GM23338 (cell line): ENCODE data around the gene BCAS3. TPM values are rescaled to one million over a fixed set of nuclear protein-coding genes. Genes with fewer than 3 reads are reported as not detected.

Experiments
- ATAC-seq: fragments of 200-7000 bp; cut with Tn5 transposase; 3 replicates; pipeline ENCODE4 v1.9.1; 2020
- DNase-seq: peaks from one replicate; pipeline ENCODE4 v3.0.0-alpha.2; 2015; ENCODE audit warnings: low spot score
- H2AFZ ChIP-seq: fragments of 200-600 bp; sonication (generic); 2 replicates; pipeline ENCODE4 v1.8.0; 2016; ENCODE audit warnings: antibody characterized with exemption, mild to moderate bottlenecking, moderate library complexity
- H3F3A ChIP-seq: fragments of 200-600 bp; sonication (generic); replicated peaks from 2 replicates; pipeline ENCODE4 v1.8.0; 2017; ENCODE audit warnings: antibody characterized with exemption, mixed run types, low read depth
- H3K27ac ChIP-seq: fragments of 200-600 bp; sonication (generic); 2 replicates; pipeline ENCODE4 v1.6.1; 2016; ENCODE audit warnings: low read depth
- H3K27me3 ChIP-seq: fragments of 200-600 bp; sonication (generic); 2 replicates; pipeline ENCODE4 v1.8.0; 2016; ENCODE audit warnings: mild to moderate bottlenecking, mixed run types, moderate library complexity; ENCODE audit not compliant: insufficient read depth
- H3K36me3 ChIP-seq: fragments of 200-600 bp; sonication (generic); 2 replicates; pipeline ENCODE4 v1.8.0; 2016; ENCODE audit warnings: mild to moderate bottlenecking; ENCODE audit not compliant: insufficient read depth
- H3K4me1 ChIP-seq: fragments of 200-600 bp; sonication (generic); 2 replicates; pipeline ENCODE4 v1.8.0; 2016; ENCODE audit warnings: mild to moderate bottlenecking, moderate library complexity; ENCODE audit not compliant: insufficient read depth
- H3K4me2 ChIP-seq: fragments of 200-600 bp; sonication (generic); 2 replicates; pipeline ENCODE4 v1.7.1; 2017; ENCODE audit warnings: mixed run types
- H3K4me3 ChIP-seq: fragments of 200-600 bp; sonication (generic); 2 replicates; pipeline ENCODE4 v1.6.1; 2016; ENCODE audit warnings: mixed run types
- H3K79me2 ChIP-seq: fragments of 200-600 bp; sonication (generic); replicated peaks from 2 replicates; pipeline ENCODE4 v1.8.0; 2017; ENCODE audit warnings: mild to moderate bottlenecking; ENCODE audit not compliant: insufficient read depth
- H3K9me2 ChIP-seq: fragments of 200-600 bp; sonication (generic); 2 replicates; pipeline ENCODE4 v1.8.0; 2017; ENCODE audit not compliant: insufficient read depth
- H4K20me1 ChIP-seq: fragments of 200-600 bp; sonication (generic); replicated peaks from 2 replicates; pipeline ENCODE4 v1.8.0; 2017; ENCODE audit warnings: mild to moderate bottlenecking; ENCODE audit not compliant: insufficient read depth
- H3K27ac Mint-ChIP-seq: 2 replicates; pipeline ENCODE4 v1.8.0; 2020; ENCODE audit warnings: inconsistent platforms, mild to moderate bottlenecking, moderate library complexity, mixed read lengths
- H3K27me3 Mint-ChIP-seq: 3 replicates; pipeline ENCODE4 v1.8.0; 2022; ENCODE audit warnings: low read depth, mild to moderate bottlenecking, moderate library complexity, mixed read lengths, inconsistent platforms; ENCODE audit not compliant: insufficient read depth, poor library complexity
- H3K36me3 Mint-ChIP-seq: 3 replicates; pipeline ENCODE4 v1.8.0; 2021; ENCODE audit warnings: low read depth, mild to moderate bottlenecking, inconsistent platforms, moderate library complexity, mixed read lengths
- H3K4me1 Mint-ChIP-seq: 3 replicates; pipeline ENCODE4 v1.8.0; 2020; ENCODE audit warnings: mild to moderate bottlenecking, inconsistent platforms, mixed read lengths
- H3K4me3 Mint-ChIP-seq: 3 replicates; pipeline ENCODE4 v1.8.0; 2021; ENCODE audit warnings: moderate library complexity, mild to moderate bottlenecking, inconsistent platforms, mixed read lengths
- H3K9me3 Mint-ChIP-seq: 3 replicates; pipeline ENCODE4 v1.8.0; 2020; ENCODE audit warnings: moderate library complexity, mild to moderate bottlenecking, inconsistent platforms, mixed read lengths
- CREB1 ChIP-seq: fragments of 250-450 bp; sonication (Bioruptor Pico); IDR thresholded peaks from 2 replicates; pipeline ENCODE4 v1.5.0; 2020; ENCODE audit warnings: low read depth, mild to moderate bottlenecking, moderate library complexity
- ETS1 ChIP-seq: IDR thresholded peaks from 2 replicates; pipeline ENCODE4 v1.6.1; 2016; ENCODE audit warnings: antibody characterized with exemption
- EZH2 ChIP-seq: fragments of 200-600 bp; sonication (generic); IDR thresholded peaks from one replicate; pipeline ENCODE4 v1.8.0; 2017; ENCODE audit warnings: antibody characterized with exemption, mild to moderate bottlenecking, low read depth; ENCODE audit not compliant: unreplicated experiment
- JUNB ChIP-seq: IDR thresholded peaks from one replicate; pipeline ENCODE4 v1.6.1; 2016; ENCODE audit warnings: antibody characterized with exemption; ENCODE audit not compliant: unreplicated experiment
- NANOG ChIP-seq: IDR thresholded peaks from 2 replicates; pipeline ENCODE4 v1.6.1; 2016; ENCODE audit warnings: antibody characterized with exemption, borderline replicate concordance
- POLR2AphosphoS5 ChIP-seq: IDR thresholded peaks from 2 replicates; pipeline ENCODE4 v1.6.1; 2016; ENCODE audit warnings: antibody characterized with exemption, low read depth
- REST ChIP-seq: IDR thresholded peaks from one replicate; pipeline ENCODE4 v1.6.1; 2018; ENCODE audit warnings: antibody characterized with exemption; ENCODE audit not compliant: unreplicated experiment
- STAT1 ChIP-seq: IDR thresholded peaks from one replicate; pipeline ENCODE4 v1.6.1; 2016; ENCODE audit warnings: antibody characterized with exemption; ENCODE audit not compliant: unreplicated experiment
- ZNF331 ChIP-seq: fragments of 250-450 bp; sonication (Bioruptor Pico); IDR thresholded peaks from 2 replicates; pipeline ENCODE4 v1.5.0; 2020; ENCODE audit warnings: low read depth, mild to moderate bottlenecking, moderate library complexity
- ZNF462 ChIP-seq: fragments of 250-450 bp; sonication (Bioruptor Pico); IDR thresholded peaks from 2 replicates; pipeline ENCODE4 v1.5.0; 2020; ENCODE audit warnings: mild to moderate bottlenecking, moderate library complexity
- polyA plus RNA-seq: library from polyadenylated mRNA; unstranded; fragments of >200 nt; fragmentation: Nextera tagmentation; extraction: Ambion mirVana; gene quantifications from 2 replicates; pipeline ENCODE4 v1.2.1, GENCODE V29; 2016
- total RNA-seq: library from RNA; depleted of rRNA; stranded (reverse); fragments of >200 nt; shearing (Covaris generic); gene quantifications from 2 replicates; pipeline ENCODE4 v1.2.3, GENCODE V29; 2014

BCAS3 gene
- total and polyA plus RNA-seq, 2 experiments from 2014 or later = 8.2 to 28.0 TPM

GRCh38 chr17:60893475-60893874 is 215.8 kb downstream of the BCAS3 start:
- Histone ChIP-seq H3F3A (no peaks in the 10 kb centered on the region), H3K4me3 (no peak overlapping the region), H3K36me3 (no peaks in the 10 kb centered on the region), H3K4me1 (no peaks in the 10 kb centered on the region), H3K27me3 (no peaks in the 10 kb centered on the region), H4K20me1 (no peaks in the 10 kb centered on the region), H2AFZ (no peak overlapping the region), H3K27ac (no peak overlapping the region), H3K4me2 (no peak overlapping the region), H3K9me2 (no peaks in the 10 kb centered on the region), H3K79me2 (no peaks in the 10 kb centered on the region)
- ATAC-seq = no peak
- Mint-ChIP-seq H3K4me3 (no peak overlapping the region), H3K36me3 (peaks cover 10% of the 10 kb centered on the region; the same call in 2 of the 3 replicates), H3K9me3 (peaks cover 3% of the 10 kb centered on the region; the same call in 2 of the 3 replicates), H3K4me1 (peaks cover 3% of the 10 kb centered on the region; the same call in 2 of the 3 replicates), H3K27ac (no peak overlapping the region), H3K27me3 (peaks cover 4% of the 10 kb centered on the region)
- DNase-seq = no peak
- no peak for TF ChIP-seq NANOG
- no peak for TF ChIP-seq STAT1
- no peak for TF ChIP-seq ETS1
- TF ChIP-seq ZNF462 (CRISPR knock-in tag) = no peak
- TF ChIP-seq CREB1 (CRISPR knock-in tag) = no peak
- TF ChIP-seq JUNB = no peak
- no peak for TF ChIP-seq EZH2
- TF ChIP-seq ZNF331 (CRISPR knock-in tag) = no peak
- no peak for TF ChIP-seq POLR2AphosphoS5
- TF ChIP-seq REST = no peak
